OCI-LY7 (cell line): Measurements from ENCODE around the gene PRIMA1. TPM values are rescaled to one million over a fixed set of nuclear protein-coding genes. Genes with fewer than 3 reads are reported as not detected.

Experiments used
- BruUV-seq: library from RNA; stranded (reverse); fragments of 400-500 nt; replicated peaks from 2 replicates; lab custom pipeline; 2021; lab: Mats Ljungman, UMichigan
- CTCF ChIA-PET: fragments of 300-600 bp; sonication (Branson Sonifier 250); formaldehyde crosslinking; loops from one replicate; lab custom pipeline; 2022; ENCODE audit warnings: antibody characterized with exemption; ENCODE audit not compliant: unreplicated experiment; lab: Charles Lee
- POLR2A ChIA-PET: fragments of 300-600 bp; sonication (Branson Sonifier 250); formaldehyde crosslinking; loops from one replicate; lab custom pipeline; 2022; ENCODE audit warnings: antibody characterized with exemption; lab: Charles Lee
- DNase-seq: peaks from one replicate; pipeline ENCODE4 v3.0.0-alpha.2; 2015; ENCODE audit warnings: low spot score
- H2AFZ ChIP-seq: fragments of 200-600 bp; sonication (generic), shearing (Covaris generic); 2 replicates; pipeline ENCODE4 v1.6.1; 2014; ENCODE audit warnings: mild to moderate bottlenecking, antibody characterized with exemption, low read length, moderate library complexity
- H3K27ac ChIP-seq: fragments of 200-600 bp; sonication (generic); 2 replicates; pipeline ENCODE4 v1.5.1; 2014; ENCODE audit warnings: mixed run types, low read depth, mild to moderate bottlenecking, moderate library complexity, low read length, inconsistent platforms; ENCODE audit not compliant: poor library complexity, severe bottlenecking
- H3K36me3 ChIP-seq: fragments of 200-600 bp; sonication (generic); 2 replicates; pipeline ENCODE4 v1.6.1; 2014; ENCODE audit warnings: mild to moderate bottlenecking, antibody characterized with exemption, low read length, moderate library complexity, mixed read lengths; ENCODE audit not compliant: insufficient read depth
- H3K4me1 ChIP-seq: fragments of 200-600 bp; sonication (generic); 2 replicates; pipeline ENCODE4 v1.5.1; 2014; ENCODE audit warnings: mild to moderate bottlenecking, low read length; ENCODE audit not compliant: insufficient read depth, poor library complexity, severe bottlenecking
- H3K4me2 ChIP-seq: fragments of 200-600 bp; sonication (generic); 2 replicates; pipeline ENCODE4 v1.6.1; 2014; ENCODE audit warnings: mild to moderate bottlenecking, low read length
- H3K4me3 ChIP-seq: fragments of 200-600 bp; sonication (generic); 2 replicates; pipeline ENCODE4 v1.5.1; 2014; ENCODE audit warnings: mild to moderate bottlenecking, low read depth, low read length; ENCODE audit not compliant: poor library complexity, severe bottlenecking
- H3K79me2 ChIP-seq: fragments of 200-600 bp; sonication (generic); 2 replicates; pipeline ENCODE4 v1.6.1; 2016; ENCODE audit warnings: low read depth, mild to moderate bottlenecking, low read length, moderate library complexity, mixed read lengths; ENCODE audit not compliant: insufficient read depth
- H3K9me2 ChIP-seq: fragments of 200-600 bp; sonication (generic); 2 replicates; pipeline ENCODE4 v1.6.1; 2016; ENCODE audit warnings: mild to moderate bottlenecking, low read length, mixed read lengths; ENCODE audit not compliant: insufficient read depth
- H3K9me3 ChIP-seq: fragments of 200-600 bp; sonication (generic); 2 replicates; pipeline ENCODE4 v1.6.1; 2014; ENCODE audit warnings: mild to moderate bottlenecking, mixed run types, low read length, mixed read lengths
- H4K20me1 ChIP-seq: fragments of 200-600 bp; sonication (generic); 2 replicates; pipeline ENCODE4 v1.6.1; 2014; ENCODE audit warnings: mild to moderate bottlenecking, antibody characterized with exemption, low read length, moderate library complexity, mixed read lengths; ENCODE audit not compliant: insufficient read depth
- EZH2phosphoT487 ChIP-seq: fragments of 200-600 bp; sonication (generic); IDR thresholded peaks from 2 replicates; pipeline ENCODE4 v1.6.1; 2018; ENCODE audit warnings: low read depth, borderline replicate concordance, mild to moderate bottlenecking, mixed run types, antibody characterized with exemption, low read length, moderate library complexity, mixed read lengths
- intact Hi-C: fragments of 100-400 bp; cut with micrococcal nuclease; formaldehyde crosslinking; loops from one replicate; pipeline ENCODE4 v1.10.0; 2022; ENCODE audit not compliant: unreplicated experiment
- total RNA-seq, 2 experiments: library from RNA; depleted of rRNA in 1 of 2; stranded (reverse); fragments of >200 nt in 1 of 2; shearing (Covaris generic) in 1 of 2; gene quantifications; 2 replicates each; pipeline ENCODE4 v1.2.3, GENCODE V29; 2014 to 2022
- TF ChIP-seq, protein P1 (sequence below): fragments of 200-600 bp; sonication (generic); conservative IDR thresholded peaks from 2 replicates; pipeline ENCODE4 v1.5.1; 2014; ENCODE audit warnings: mild to moderate bottlenecking, antibody characterized with exemption, low read length, moderate library complexity, mixed read lengths

The PRIMA1 gene
- total RNA-seq, 2 experiments from 2014 or later: not detected

DNA sequence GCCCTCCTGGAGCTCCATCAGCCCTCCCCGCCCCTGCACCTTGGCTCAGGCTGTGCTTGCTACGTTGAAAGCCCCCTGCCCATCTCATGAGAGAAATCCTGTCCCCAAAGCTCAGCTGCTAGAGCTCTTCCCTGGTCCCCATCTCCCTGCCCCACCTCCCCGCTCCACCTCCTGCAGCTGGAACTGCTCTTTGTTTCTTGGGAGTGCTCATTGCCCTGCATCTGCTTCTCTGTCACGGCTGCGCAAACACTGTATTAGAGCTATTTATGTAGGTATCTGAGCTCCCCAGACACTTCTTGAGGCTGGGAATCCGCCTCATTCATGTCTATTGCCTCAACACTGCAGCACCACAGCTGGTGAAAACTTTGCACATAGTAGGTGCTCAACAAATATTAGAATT is 32.8 kb upstream of the PRIMA1 start:
- Histone ChIP-seq H3K79me2 (no peaks in the 10 kb centered on the region), H3K36me3 (no peaks in the 10 kb centered on the region), H2AFZ (no peak overlapping the region), H3K9me2 (no peaks in the 10 kb centered on the region), H3K27ac (no peak overlapping the region), H3K4me3 (no peak overlapping the region), H4K20me1 (no peaks in the 10 kb centered on the region), H3K4me1 (no peaks in the 10 kb centered on the region), H3K4me2 (no peak overlapping the region), H3K9me3 (no peaks in the 10 kb centered on the region; the same call in 1 of the 2 replicates)
- intact Hi-C loops: no loop called here
- no peak for DNase-seq
- TF ChIP-seq EZH2phosphoT487: no peak
- TF ChIP-seq, protein P1, sequence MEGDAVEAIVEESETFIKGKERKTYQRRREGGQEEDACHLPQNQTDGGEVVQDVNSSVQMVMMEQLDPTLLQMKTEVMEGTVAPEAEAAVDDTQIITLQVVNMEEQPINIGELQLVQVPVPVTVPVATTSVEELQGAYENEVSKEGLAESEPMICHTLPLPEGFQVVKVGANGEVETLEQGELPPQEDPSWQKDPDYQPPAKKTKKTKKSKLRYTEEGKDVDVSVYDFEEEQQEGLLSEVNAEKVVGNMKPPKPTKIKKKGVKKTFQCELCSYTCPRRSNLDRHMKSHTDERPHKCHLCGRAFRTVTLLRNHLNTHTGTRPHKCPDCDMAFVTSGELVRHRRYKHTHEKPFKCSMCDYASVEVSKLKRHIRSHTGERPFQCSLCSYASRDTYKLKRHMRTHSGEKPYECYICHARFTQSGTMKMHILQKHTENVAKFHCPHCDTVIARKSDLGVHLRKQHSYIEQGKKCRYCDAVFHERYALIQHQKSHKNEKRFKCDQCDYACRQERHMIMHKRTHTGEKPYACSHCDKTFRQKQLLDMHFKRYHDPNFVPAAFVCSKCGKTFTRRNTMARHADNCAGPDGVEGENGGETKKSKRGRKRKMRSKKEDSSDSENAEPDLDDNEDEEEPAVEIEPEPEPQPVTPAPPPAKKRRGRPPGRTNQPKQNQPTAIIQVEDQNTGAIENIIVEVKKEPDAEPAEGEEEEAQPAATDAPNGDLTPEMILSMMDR: no peak
- ChIA-PET CTCF (no interaction called here), POLR2A (interaction anchor here (1.3 kb wide), 1 partner anchor 20 kb away, joined by 3 read pairs; no protein-coding TSS in a partner anchor)
- BruUV-seq: no TSS peak

- no peak overlapping the region for H3K4me3 ChIP-seq
- intact Hi-C loops: no loop called here
Measured at GRCh38 chr14:93818857-93819256, 30.6 kb upstream of the PRIMA1 start.

DNA sequence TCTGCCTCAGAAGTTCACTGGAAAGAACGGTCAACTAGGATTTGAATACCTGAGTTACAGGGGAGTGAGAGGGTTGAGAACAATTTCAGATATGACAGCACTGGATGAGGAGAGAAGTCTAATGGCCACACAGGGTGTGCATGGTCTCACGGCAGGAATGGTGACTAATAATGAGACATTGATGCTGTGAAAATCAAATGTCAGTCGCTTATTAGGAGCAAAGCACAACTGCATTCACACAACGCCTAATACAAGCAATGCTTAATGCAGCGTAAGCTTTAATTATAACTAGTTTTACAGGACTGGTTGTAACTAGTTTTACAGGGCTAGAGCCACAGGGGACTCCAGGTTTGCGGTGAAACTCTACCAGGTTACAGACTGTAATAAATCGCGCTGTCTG is 23.4 kb upstream of the PRIMA1 start:
- ChIA-PET POLR2A (no interaction called here), CTCF (no interaction called here)
- TF ChIP-seq EZH2phosphoT487: no peak
- TF ChIP-seq, protein P1: no peak
- no peak overlapping the region for H3K4me3 ChIP-seq
- H3K4me1 ChIP-seq: no peaks in the 10 kb centered on the region
- no peaks in the 10 kb centered on the region for H4K20me1 ChIP-seq
- peaks cover 11% of the 10 kb centered on the region for H3K9me3 ChIP-seq
- DNase-seq: no peak
- no peaks in the 10 kb centered on the region for H3K36me3 ChIP-seq
- H3K4me2 ChIP-seq: no peak overlapping the region
- H3K27ac ChIP-seq: no peak overlapping the region
- intact Hi-C loops: no loop called here
- no peaks in the 10 kb centered on the region for H3K9me2 ChIP-seq
- no peak overlapping the region for H2AFZ ChIP-seq
- BruUV-seq: no TSS peak
- no peaks in the 10 kb centered on the region for H3K79me2 ChIP-seq

More at GRCh38 chr14:93818857-93819256, 30.6 kb upstream of the PRIMA1 start:
- Histone ChIP-seq H3K36me3 (no peaks in the 10 kb centered on the region), H4K20me1 (no peaks in the 10 kb centered on the region), H3K9me2 (no peaks in the 10 kb centered on the region), H3K4me1 (no peaks in the 10 kb centered on the region), H3K27ac (no peak overlapping the region), H3K9me3 (peaks cover 11% of the 10 kb centered on the region), H3K4me2 (no peak overlapping the region), H2AFZ (no peak overlapping the region), H3K79me2 (no peaks in the 10 kb centered on the region)
- no peak for DNase-seq
- ChIA-PET CTCF (no interaction called here), POLR2A (no interaction called here)
- BruUV-seq: no TSS peak
- TF ChIP-seq, protein P1: no peak
- no peak for TF ChIP-seq EZH2phosphoT487
